SK-N-SH (cell line): Measurements from ENCODE around the gene CFAP65.

Experiments used
- EZH2phosphoT487 ChIP-seq: fragments of 200-600 bp; sonication (generic); IDR thresholded peaks from 2 replicates; pipeline ENCODE4 v1.6.1; 2017; ENCODE audit warnings: low read depth, mixed run types, mild to moderate bottlenecking, antibody characterized with exemption, moderate library complexity, borderline replicate concordance
- MXI1 ChIP-seq: IDR thresholded peaks from 2 replicates; pipeline ENCODE4 v1.6.1; 2012; ENCODE audit warnings: mild to moderate bottlenecking, low read depth, low read length, improper control_type of control experiment
- RCOR1 ChIP-seq: fragments of 150-350 bp; IDR thresholded peaks from 2 replicates; pipeline ENCODE4 v1.6.1; 2017; ENCODE audit warnings: antibody characterized with exemption, low read length
- SIN3A ChIP-seq: IDR thresholded peaks from 2 replicates; pipeline ENCODE4 v1.6.1; 2012; ENCODE audit warnings: low read depth, mild to moderate bottlenecking, low read length, moderate library complexity, borderline replicate concordance
- TAF1 ChIP-seq: IDR thresholded peaks from 2 replicates; pipeline ENCODE4 v1.6.1; 2012; ENCODE audit warnings: low read depth, mild to moderate bottlenecking, low read length, moderate library complexity, borderline replicate concordance
- TF ChIP-seq, protein P1 (sequence below): IDR thresholded peaks from 2 replicates; pipeline ENCODE4 v1.4.0; 2012; ENCODE audit warnings: low read depth, borderline replicate concordance

DNA sequence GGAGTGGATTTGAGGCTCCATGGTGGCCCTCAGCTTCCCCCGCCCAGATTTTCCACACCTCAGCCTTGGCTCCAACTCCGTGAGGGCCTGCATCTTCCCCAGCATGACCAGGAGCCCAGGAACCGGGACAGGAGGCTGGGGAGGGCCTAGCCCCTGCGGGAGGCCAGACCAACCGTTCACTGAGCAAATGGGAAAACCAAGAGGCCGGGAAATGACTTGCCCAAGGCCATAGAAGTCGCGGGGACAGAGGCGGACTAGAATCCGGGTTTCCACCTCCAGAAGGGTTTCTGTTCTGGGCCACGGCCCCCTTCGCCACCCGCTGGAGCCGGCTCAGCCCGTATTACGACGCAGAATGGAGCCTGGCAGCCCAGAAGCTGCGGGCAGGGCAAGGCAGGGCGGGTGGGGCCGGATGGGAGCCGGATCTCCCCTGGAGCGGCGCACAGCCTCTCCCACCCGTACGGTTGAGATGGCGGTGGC lies 40.2 kb downstream of the CFAP65 start:
- TF ChIP-seq TAF1 (no peak), MXI1 (no peak), SIN3A (no peak), EZH2phosphoT487 (no peak), RCOR1 (no peak)
- TF ChIP-seq, protein P1, sequence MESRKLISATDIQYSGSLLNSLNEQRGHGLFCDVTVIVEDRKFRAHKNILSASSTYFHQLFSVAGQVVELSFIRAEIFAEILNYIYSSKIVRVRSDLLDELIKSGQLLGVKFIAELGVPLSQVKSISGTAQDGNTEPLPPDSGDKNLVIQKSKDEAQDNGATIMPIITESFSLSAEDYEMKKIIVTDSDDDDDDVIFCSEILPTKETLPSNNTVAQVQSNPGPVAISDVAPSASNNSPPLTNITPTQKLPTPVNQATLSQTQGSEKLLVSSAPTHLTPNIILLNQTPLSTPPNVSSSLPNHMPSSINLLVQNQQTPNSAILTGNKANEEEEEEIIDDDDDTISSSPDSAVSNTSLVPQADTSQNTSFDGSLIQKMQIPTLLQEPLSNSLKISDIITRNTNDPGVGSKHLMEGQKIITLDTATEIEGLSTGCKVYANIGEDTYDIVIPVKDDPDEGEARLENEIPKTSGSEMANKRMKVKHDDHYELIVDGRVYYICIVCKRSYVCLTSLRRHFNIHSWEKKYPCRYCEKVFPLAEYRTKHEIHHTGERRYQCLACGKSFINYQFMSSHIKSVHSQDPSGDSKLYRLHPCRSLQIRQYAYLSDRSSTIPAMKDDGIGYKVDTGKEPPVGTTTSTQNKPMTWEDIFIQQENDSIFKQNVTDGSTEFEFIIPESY: no peak
